PC-3 (cell line): ENCODE data around the gene KDM4B. TPM values are rescaled to one million over a fixed set of nuclear protein-coding genes. Genes with fewer than 3 reads are reported as not detected.
A peak's percentile ranks its signal among the peaks of the same experiment; 100 is the strongest.
"Not testable (repeated sequence)": the region's sequence is repeated elsewhere in the genome, so short reads cannot be mapped to it uniquely, and the experiment has no call there.

Experiments
- ATAC-seq: fragments of 200-7000 bp; cut with Tn5 transposase; 2 replicates; pipeline ENCODE4 v1.9.1; 2020; ENCODE audit warnings: mild to moderate bottlenecking, moderate library complexity
- BruUV-seq: library from RNA; stranded (reverse); fragments of 400-500 nt; replicated peaks from 2 replicates; lab custom pipeline; 2021; lab: Mats Ljungman, UMichigan
- CTCF ChIA-PET: fragments of 300-600 bp; sonication (Branson Sonifier 250); formaldehyde crosslinking; loops from one replicate; lab custom pipeline; 2022; ENCODE audit warnings: antibody characterized with exemption; lab: Charles Lee
- POLR2A ChIA-PET: fragments of 300-600 bp; sonication (Branson Sonifier 250); formaldehyde crosslinking; loops from one replicate; lab custom pipeline; 2022; ENCODE audit warnings: antibody characterized with exemption; ENCODE audit not compliant: unreplicated experiment; lab: Charles Lee
- DNase-seq: peaks from one replicate; pipeline ENCODE4 v3.0.0-alpha.2; 2015
- H2AFZ ChIP-seq: fragments of 300-600 bp; sonication (generic); 2 replicates; pipeline ENCODE4 v1.6.0; 2016; ENCODE audit warnings: antibody characterized with exemption, low read length
- H3F3A ChIP-seq: fragments of 300-600 bp; sonication (generic); one replicate; pipeline ENCODE4 v1.6.0; 2017; ENCODE audit warnings: antibody characterized with exemption, low read length, control low read depth, mild to moderate bottlenecking; ENCODE audit not compliant: unreplicated experiment
- H3K27ac ChIP-seq: fragments of 300-600 bp; sonication (generic); 2 replicates; pipeline ENCODE4 v1.5.1; 2016; ENCODE audit warnings: mild to moderate bottlenecking, low read length
- H3K27me3 ChIP-seq: fragments of 300-600 bp; sonication (generic); 2 replicates; pipeline ENCODE4 v1.6.1; 2016; ENCODE audit warnings: low read length, mixed read lengths
- H3K36me3 ChIP-seq: fragments of 300-600 bp; sonication (generic); 2 replicates; pipeline ENCODE4 v1.6.1; 2016; ENCODE audit warnings: low read depth, mixed run types, low read length, mixed read lengths
- H3K4me1 ChIP-seq: fragments of 300-600 bp; sonication (generic); 2 replicates; pipeline ENCODE4 v1.5.1; 2016; ENCODE audit warnings: low read length; ENCODE audit not compliant: insufficient read depth
- H3K4me2 ChIP-seq: fragments of 300-600 bp; sonication (generic); 2 replicates; pipeline ENCODE4 v1.6.0; 2016; ENCODE audit warnings: low read length
- H3K4me3 ChIP-seq: fragments of 300-600 bp; sonication (generic); 2 replicates; pipeline ENCODE4 v1.5.1; 2016; ENCODE audit warnings: mild to moderate bottlenecking, low read length, mixed read lengths
- H3K79me2 ChIP-seq: fragments of 300-600 bp; sonication (generic); 2 replicates; pipeline ENCODE4 v1.6.1; 2017; ENCODE audit warnings: low read length, mixed read lengths
- H3K9ac ChIP-seq: fragments of 300-600 bp; sonication (generic); 2 replicates; pipeline ENCODE4 v1.6.0; 2016; ENCODE audit warnings: mild to moderate bottlenecking, low read length
- H3K9me2 ChIP-seq: fragments of 300-600 bp; sonication (generic); replicated peaks from 2 replicates; pipeline ENCODE4 v1.6.1; 2016; ENCODE audit warnings: mixed run types, low read length, mixed read lengths
- H3K9me3 ChIP-seq: fragments of 300-600 bp; sonication (generic); 2 replicates; pipeline ENCODE4 v1.6.1; 2016; ENCODE audit warnings: low read length, mixed read lengths
- H4K20me1 ChIP-seq: fragments of 300-600 bp; sonication (generic); 2 replicates; pipeline ENCODE4 v1.6.1; 2016; ENCODE audit warnings: low read length, mixed read lengths
- CTCF ChIP-seq: fragments of 300-600 bp; sonication (generic); conservative IDR thresholded peaks from 2 replicates; pipeline ENCODE4 v1.5.1; 2017; ENCODE audit warnings: antibody characterized with exemption, low read depth, mild to moderate bottlenecking, low read length
- EZH2 ChIP-seq: fragments of 300-600 bp; sonication (generic); IDR thresholded peaks from one replicate; pipeline ENCODE4 v1.6.1; 2017; ENCODE audit warnings: antibody characterized with exemption, mild to moderate bottlenecking, low read length; ENCODE audit not compliant: unreplicated experiment
- EZH2phosphoT487 ChIP-seq: fragments of 300-600 bp; sonication (generic); IDR thresholded peaks from 2 replicates; pipeline ENCODE4 v1.6.1; 2018; ENCODE audit warnings: mild to moderate bottlenecking, antibody characterized with exemption, low read length, borderline replicate concordance
- intact Hi-C: fragments of 100-400 bp; cut with micrococcal nuclease; formaldehyde crosslinking; loops from 2 replicates; pipeline ENCODE4 v1.9.0; 2023
- total RNA-seq: library from RNA; depleted of rRNA; stranded (reverse); fragments of >200 nt; gene quantifications from 2 replicates; pipeline ENCODE4 v1.2.3, GENCODE V29; 2014

Gene KDM4B
- total RNA-seq, 1 experiment from 2014 or later: 19.8 TPM

- ATAC-seq, CTCF ChIA-PET, BruUV-seq, POLR2A ChIA-PET, H3K4me2 ChIP-seq, DNase-seq, H3K27me3 ChIP-seq, H4K20me1 ChIP-seq, H3F3A ChIP-seq, H3K9me3 ChIP-seq, H2AFZ ChIP-seq, H3K4me3 ChIP-seq, H3K79me2 ChIP-seq, H3K36me3 ChIP-seq, H3K9me2 ChIP-seq: not testable (repeated sequence)
- intact Hi-C loops: loop anchor here (5.0 kb wide), 1 partner anchor 118 kb away; no protein-coding TSS in a partner anchor
- H3K4me1 ChIP-seq: peaks cover 30% of the 10 kb centered on the region
- H3K9ac ChIP-seq: peak overlapping the region; percentile 62; the same call in 1 of the 2 replicates
- peak overlapping the region; percentile 89 for H3K27ac ChIP-seq
Observed at GRCh38 chr19:5164845-5165696, 196.2 kb downstream of the KDM4B start.

DNA sequence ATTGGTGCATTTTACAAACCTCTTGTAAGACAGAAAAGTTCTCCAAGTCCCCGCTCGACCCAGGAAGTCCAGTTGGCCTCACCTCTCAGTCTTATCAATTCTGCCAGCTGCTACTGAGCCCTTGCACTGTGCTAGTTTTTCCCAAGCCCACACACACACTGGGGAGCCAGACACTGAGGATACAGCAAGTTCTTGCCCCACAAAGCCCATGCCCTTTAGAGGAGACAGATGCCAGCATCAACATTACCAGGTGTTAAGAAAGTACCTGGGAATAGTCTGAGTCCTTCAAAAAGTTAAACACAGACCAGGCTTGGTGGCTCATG, 196.7 kb downstream of the KDM4B start:
- Histone ChIP-seq H2AFZ (peak overlapping the region; percentile 5; the same call in 1 of the 2 replicates), H3F3A (no peaks in the 10 kb centered on the region), H3K9me3 (no peaks in the 10 kb centered on the region), H3K79me2 (no peaks in the 10 kb centered on the region), H3K4me2 (peak overlapping the region; percentile 46), H3K27me3 (no peaks in the 10 kb centered on the region), H3K4me1 (peaks cover 30% of the 10 kb centered on the region), H3K4me3 (no peak overlapping the region), H3K36me3 (no peaks in the 10 kb centered on the region), H3K27ac (peak overlapping the region; percentile 89), H3K9me2 (no peaks in the 10 kb centered on the region), H3K9ac (peak overlapping the region; percentile 62), H4K20me1 (no peaks in the 10 kb centered on the region)
- ChIA-PET POLR2A (no interaction called here), CTCF (no interaction called here)
- no peak for ATAC-seq
- TF ChIP-seq EZH2phosphoT487 (no peak), EZH2 (no peak), CTCF (no peak)
- BruUV-seq: TSS peak; percentile 53
- intact Hi-C loops: loop anchor here (5.0 kb wide), 1 partner anchor 118 kb away; no protein-coding TSS in a partner anchor
- no peak for DNase-seq

DNA sequence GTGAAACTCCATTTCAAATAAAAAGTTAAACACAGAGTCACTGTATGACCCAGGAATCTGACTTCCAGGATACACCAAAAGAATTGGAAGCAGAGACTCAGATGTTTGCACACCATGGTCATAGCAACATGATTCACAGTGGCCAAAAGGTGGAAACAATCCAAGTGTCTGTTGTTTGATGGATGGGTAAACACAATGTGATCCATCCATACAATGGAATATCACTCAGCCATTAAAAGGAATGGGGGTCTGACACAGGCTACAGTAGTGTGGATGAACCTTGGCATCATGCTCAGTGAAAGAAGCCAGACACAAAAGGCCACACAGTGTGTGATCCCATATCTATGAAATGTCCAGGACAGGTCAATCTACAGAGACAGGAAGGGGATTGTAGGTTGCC, 197.3 kb downstream of the KDM4B start:
- Histone ChIP-seq H3F3A (no peaks in the 10 kb centered on the region), H4K20me1 (no peaks in the 10 kb centered on the region), H3K9ac (peak overlapping the region; percentile 62), H3K9me2 (no peaks in the 10 kb centered on the region), H3K4me1 (peaks cover 31% of the 10 kb centered on the region), H3K79me2 (no peaks in the 10 kb centered on the region), H3K27ac (peak overlapping the region; percentile 89), H3K4me3 (no peak overlapping the region), H3K27me3 (no peaks in the 10 kb centered on the region), H3K36me3 (no peaks in the 10 kb centered on the region), H2AFZ (peak overlapping the region; percentile 5; the same call in 1 of the 2 replicates), H3K4me2 (peak overlapping the region; percentile 46), H3K9me3 (no peaks in the 10 kb centered on the region)
- ChIA-PET POLR2A (no interaction called here), CTCF (no interaction called here)
- DNase-seq (peak; percentile 99), ATAC-seq (peak; percentile 96)
- intact Hi-C loops: loop anchor here (5.0 kb wide), 1 partner anchor 119 kb away; no protein-coding TSS in a partner anchor
- BruUV-seq: no TSS peak
- TF ChIP-seq EZH2: no peak
- TF ChIP-seq CTCF: no peak
- TF ChIP-seq EZH2phosphoT487: no peak
